Breast epithelium (tissue), 3 donors: ENCODE data around the gene POLG2.

Experiments used
- CTCF ChIP-seq, 3 donors: fragments of 450-650 bp; IDR thresholded peaks; one replicate each; pipeline ENCODE4 v1.5.1; 2016 to 2017; ENCODE audit warnings: antibody characterized with exemption in 3 of 3, mild to moderate bottlenecking in 3 of 3, moderate library complexity in 3 of 3
- POLR2A ChIP-seq: fragments of 450-650 bp; IDR thresholded peaks from one replicate; pipeline ENCODE4 v1.6.1; 2016; ENCODE audit warnings: antibody characterized with exemption, mild to moderate bottlenecking, moderate library complexity
- POLR2AphosphoS5 ChIP-seq, 3 donors: sonication (generic); formaldehyde crosslinking; IDR thresholded peaks; one replicate each; pipeline ENCODE4 v1.6.1; 2017; ENCODE audit warnings: antibody characterized with exemption in 3 of 3

GRCh38 chr17:64540118-64540776, 43.4 kb upstream of the POLG2 start:
- TF ChIP-seq POLR2A (no peak), CTCF (IDR thresholded peaks at IDR 0.05) (no peak), POLR2AphosphoS5 (IDR thresholded peaks at IDR 0.05) (no peak)
